Smooth muscle cell of the pulmonary artery (primary cell): ENCODE results near the gene WDR26. TPM values are rescaled to one million over a fixed set of nuclear protein-coding genes. Genes with fewer than 3 reads are reported as not detected.

Experiments
- total RNA-seq: library from RNA; depleted of rRNA; stranded (reverse); fragments of >200 nt; gene quantifications from 2 replicates; pipeline ENCODE4 v1.2.3, GENCODE V29; 2014

The WDR26 gene
- 102 and 128 TPM in 2 replicates for total RNA-seq

DNA sequence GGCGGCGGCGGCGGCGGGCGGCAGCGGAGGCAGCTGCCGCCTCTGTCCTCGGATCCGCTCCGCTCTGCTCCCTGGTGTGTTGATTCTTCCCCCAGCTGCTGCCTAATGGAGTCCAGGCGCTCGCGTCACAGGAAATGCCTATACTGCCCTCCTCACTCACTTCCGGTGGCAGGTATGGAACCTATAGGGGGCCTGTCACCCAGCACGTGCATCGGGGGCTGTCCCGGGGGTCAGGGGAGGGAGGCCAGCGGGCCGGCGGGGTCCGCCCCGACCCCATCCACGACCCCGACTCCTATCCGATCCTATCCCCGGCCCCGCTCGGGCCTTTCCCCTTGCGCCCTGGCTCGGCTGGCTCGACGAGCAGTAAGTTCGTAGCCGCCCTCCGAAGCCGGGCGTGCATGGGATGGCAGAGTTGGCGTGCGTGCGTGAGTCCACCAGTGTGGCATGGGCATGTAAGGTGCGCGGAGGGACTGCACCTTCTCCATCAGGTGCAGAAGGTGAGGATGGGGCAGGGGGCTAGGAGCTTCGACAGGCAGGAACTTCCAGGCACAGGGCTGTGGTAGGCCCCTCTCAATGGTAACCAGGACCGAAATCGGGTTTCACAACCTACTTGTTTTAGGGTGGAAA lies at the start of gene WDR26:
Gene WDR26, minus strand, starts transcription at position 107 of the 627 bp plus-strand sequence.

DNA sequence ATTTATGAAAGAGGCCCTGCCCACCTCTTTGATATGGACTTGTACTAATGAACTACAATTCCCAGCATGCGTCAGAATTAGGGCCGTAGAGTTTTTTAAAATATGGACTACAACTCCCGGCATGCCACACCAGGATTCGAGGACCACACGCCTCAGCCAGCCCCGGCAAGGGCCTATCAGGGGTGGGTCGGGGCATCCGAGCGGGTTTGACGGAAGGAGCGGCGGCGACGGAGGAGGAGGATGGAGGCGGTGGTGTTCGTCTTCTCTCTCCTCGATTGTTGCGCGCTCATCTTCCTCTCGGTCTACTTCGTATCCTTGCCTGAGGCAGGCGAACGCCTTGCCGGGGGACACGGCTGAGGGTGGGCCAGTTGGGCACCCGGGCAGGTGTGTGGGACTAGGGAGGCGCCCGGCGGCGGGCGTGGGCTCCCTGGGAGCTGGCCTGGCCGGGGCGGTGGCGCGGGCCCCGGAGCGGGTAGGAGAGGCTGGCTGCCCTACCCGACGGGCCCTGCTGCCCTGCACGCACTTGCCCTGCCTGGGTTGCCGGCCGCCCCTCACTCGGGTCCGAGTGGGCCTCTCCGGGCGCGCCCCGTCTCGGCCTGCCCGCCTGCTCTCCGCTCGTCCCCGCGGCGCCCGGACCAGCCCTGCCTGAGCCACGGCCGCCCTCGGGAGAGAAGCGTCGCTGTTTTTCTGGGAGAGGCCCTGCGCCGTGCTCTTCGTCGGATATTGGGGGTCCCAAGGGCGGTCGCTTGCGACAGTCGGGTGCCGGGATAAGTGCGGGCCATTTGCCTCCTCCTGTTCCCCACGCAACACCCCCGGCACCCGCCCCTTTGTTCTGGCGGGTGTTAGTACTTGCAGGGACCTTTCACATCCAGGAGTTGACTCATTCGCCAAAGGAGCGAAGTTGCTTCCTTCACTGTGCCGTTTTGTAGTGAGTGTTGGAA lies 77.6 kb downstream of the WDR26 start, which contains the start of gene CNIH4:
Gene CNIH4, plus strand, starts transcription at position 195 of the 941 bp plus-strand sequence. Its CDS starts 46 bp downstream, at position 241.

Other genes starting within 250 kb of the WDR26 start
- gene NVL, start 104.6 kb downstream of the WDR26 start, total RNA-seq = 16.3 and 16.4 TPM in 2 replicates
- gene CNIH4, start 77.9 kb downstream of the WDR26 start, total RNA-seq = 59.5 and 72.9 TPM in 2 replicates
- 4.2 and 21.2 TPM in 2 replicates for gene CNIH3, start 181.5 kb upstream of the WDR26 start, total RNA-seq